GM03348 (cell line): ENCODE measurements around the gene FGFR2.
"Not testable (repeated sequence)": the region's sequence is repeated elsewhere in the genome, so short reads cannot be mapped to it uniquely, and the experiment has no call there.

Experiments
- DNase-seq: peaks from one replicate; pipeline ENCODE4 v3.0.0; 2012; ENCODE audit warnings: low spot score

Gene FGFR2

GRCh38 chr10:121522831-121523230 is 75.4 kb downstream of the FGFR2 start:
- no peak for DNase-seq

GRCh38 chr10:121521794-121522556 is 76.3 kb downstream of the FGFR2 start:
- no peak for DNase-seq

GRCh38 chr10:121520526-121520925 is 77.7 kb downstream of the FGFR2 start:
- not testable (repeated sequence) for DNase-seq

GRCh38 chr10:121519901-121520493 is 78.2 kb downstream of the FGFR2 start:
- DNase-seq = no peak

- no peak for DNase-seq
Observed at GRCh38 chr10:121519411-121519810, 78.8 kb downstream of the FGFR2 start.

- DNase-seq = no peak
Observed at GRCh38 chr10:121518333-121518732, 79.9 kb downstream of the FGFR2 start.

GRCh38 chr10:121516093-121516865 is 82.0 kb downstream of the FGFR2 start:
- DNase-seq = no peak

- no peak for DNase-seq
Observed at GRCh38 chr10:121514141-121514865, 83.9 kb downstream of the FGFR2 start.

GRCh38 chr10:121511943-121512342 is 86.3 kb downstream of the FGFR2 start:
- DNase-seq = no peak

GRCh38 chr10:121511460-121511859 is 86.8 kb downstream of the FGFR2 start:
- DNase-seq = no peak

GRCh38 chr10:121510201-121510771 is 88.0 kb downstream of the FGFR2 start:
- no peak for DNase-seq

GRCh38 chr10:121509796-121510195 is 88.4 kb downstream of the FGFR2 start:
- DNase-seq = no peak

- no peak for DNase-seq
Observed at GRCh38 chr10:121509112-121509511, 89.1 kb downstream of the FGFR2 start.

- DNase-seq = no peak
Observed at GRCh38 chr10:121503587-121504051, 94.6 kb downstream of the FGFR2 start.

- DNase-seq = no peak
Observed at GRCh38 chr10:121501796-121502195, 96.4 kb downstream of the FGFR2 start.

- no peak for DNase-seq
Observed at GRCh38 chr10:121500701-121501332, 97.4 kb downstream of the FGFR2 start.

- no peak for DNase-seq
Observed at GRCh38 chr10:121497513-121498470, 100.5 kb downstream of the FGFR2 start.

- DNase-seq = no peak
Observed at GRCh38 chr10:121495719-121496118, 102.5 kb downstream of the FGFR2 start.

GRCh38 chr10:121494296-121494695 is 103.9 kb downstream of the FGFR2 start:
- no peak for DNase-seq

GRCh38 chr10:121493521-121493920 is 104.7 kb downstream of the FGFR2 start:
- DNase-seq = no peak
